MCF 10A (cell line): ENCODE measurements around the gene ANGPTL2. TPM values are rescaled to one million over a fixed set of nuclear protein-coding genes. Genes with fewer than 3 reads are reported as not detected.

Experiments
- BruUV-seq: library from RNA; stranded (reverse); fragments of 400-500 nt; replicated peaks from 2 replicates; lab custom pipeline; 2021; lab: Mats Ljungman, UMichigan
- CTCF ChIA-PET: fragments of 300-600 bp; sonication (Branson Sonifier 250); formaldehyde crosslinking; extraction: SDS; loops from one replicate; lab custom pipeline; 2021; ENCODE audit warnings: antibody characterized with exemption, inconsistent platforms; lab: Yijun Ruan, JAX
- POLR2A ChIA-PET: fragments of 300-600, 350-650 bp; sonication (Branson Sonifier 250); formaldehyde crosslinking; extraction: SDS; loops from one replicate; lab custom pipeline; 2020; ENCODE audit warnings: antibody characterized with exemption, inconsistent platforms; lab: Yijun Ruan, JAX
- DNase-seq: peaks from one replicate; pipeline ENCODE4 v3.0.0-alpha.2; 2018; ENCODE audit not compliant: unreplicated experiment
- H3K27ac Mint-ChIP-seq: one replicate; pipeline ENCODE4 v1.8.0; 2022; ENCODE audit warnings: mild to moderate bottlenecking, low read depth, mixed read lengths; ENCODE audit not compliant: unreplicated experiment
- H3K27me3 Mint-ChIP-seq: one replicate; pipeline ENCODE4 v1.8.0; 2022; ENCODE audit warnings: mixed read lengths; ENCODE audit not compliant: insufficient read depth, unreplicated experiment
- H3K36me3 Mint-ChIP-seq: one replicate; pipeline ENCODE4 v1.8.0; 2022; ENCODE audit warnings: mild to moderate bottlenecking, moderate library complexity, mixed read lengths; ENCODE audit not compliant: insufficient read depth, unreplicated experiment
- H3K4me1 Mint-ChIP-seq: one replicate; pipeline ENCODE4 v1.8.0; 2022; ENCODE audit warnings: mixed read lengths; ENCODE audit not compliant: insufficient read depth, unreplicated experiment
- H3K4me3 Mint-ChIP-seq: one replicate; pipeline ENCODE4 v1.8.0; 2022; ENCODE audit warnings: mild to moderate bottlenecking, moderate library complexity, mixed read lengths; ENCODE audit not compliant: unreplicated experiment
- H3K9me3 Mint-ChIP-seq: one replicate; pipeline ENCODE4 v1.8.0; 2022; ENCODE audit warnings: mixed read lengths; ENCODE audit not compliant: unreplicated experiment
- intact Hi-C: fragments of 100-400 bp; cut with micrococcal nuclease; formaldehyde crosslinking; loops from 2 replicates; pipeline ENCODE4 v1.14.1; 2022
- total RNA-seq: library from RNA; stranded (reverse); gene quantifications from 2 replicates; pipeline ENCODE4 v1.2.3, GENCODE V29; 2022
- TF ChIP-seq, protein P1 (sequence below): fragments of 200-600 bp; IDR thresholded peaks from one replicate; pipeline ENCODE4 v1.8.0; 2022; ENCODE audit warnings: antibody characterized with exemption, mild to moderate bottlenecking; ENCODE audit not compliant: unreplicated experiment

ANGPTL2 gene
- total RNA-seq, 1 experiment from 2014 or later: not detected

- Mint-ChIP-seq H3K27me3 (peaks cover 28% of the 10 kb centered on the region), H3K36me3 (no peaks in the 10 kb centered on the region), H3K27ac (no peak overlapping the region), H3K9me3 (no peaks in the 10 kb centered on the region), H3K4me3 (no peak overlapping the region), H3K4me1 (peaks cover 7% of the 10 kb centered on the region)
- ChIA-PET POLR2A (no interaction called here), CTCF (no interaction called here)
- TF ChIP-seq, protein P1, sequence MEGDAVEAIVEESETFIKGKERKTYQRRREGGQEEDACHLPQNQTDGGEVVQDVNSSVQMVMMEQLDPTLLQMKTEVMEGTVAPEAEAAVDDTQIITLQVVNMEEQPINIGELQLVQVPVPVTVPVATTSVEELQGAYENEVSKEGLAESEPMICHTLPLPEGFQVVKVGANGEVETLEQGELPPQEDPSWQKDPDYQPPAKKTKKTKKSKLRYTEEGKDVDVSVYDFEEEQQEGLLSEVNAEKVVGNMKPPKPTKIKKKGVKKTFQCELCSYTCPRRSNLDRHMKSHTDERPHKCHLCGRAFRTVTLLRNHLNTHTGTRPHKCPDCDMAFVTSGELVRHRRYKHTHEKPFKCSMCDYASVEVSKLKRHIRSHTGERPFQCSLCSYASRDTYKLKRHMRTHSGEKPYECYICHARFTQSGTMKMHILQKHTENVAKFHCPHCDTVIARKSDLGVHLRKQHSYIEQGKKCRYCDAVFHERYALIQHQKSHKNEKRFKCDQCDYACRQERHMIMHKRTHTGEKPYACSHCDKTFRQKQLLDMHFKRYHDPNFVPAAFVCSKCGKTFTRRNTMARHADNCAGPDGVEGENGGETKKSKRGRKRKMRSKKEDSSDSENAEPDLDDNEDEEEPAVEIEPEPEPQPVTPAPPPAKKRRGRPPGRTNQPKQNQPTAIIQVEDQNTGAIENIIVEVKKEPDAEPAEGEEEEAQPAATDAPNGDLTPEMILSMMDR: no peak
- intact Hi-C loops: no loop called here
- no peak for DNase-seq
- BruUV-seq: no TSS peak
These were observed 1.7 kb upstream of the ANGPTL2 start for GRCh38 chr9:127124111-127124531.

DNA sequence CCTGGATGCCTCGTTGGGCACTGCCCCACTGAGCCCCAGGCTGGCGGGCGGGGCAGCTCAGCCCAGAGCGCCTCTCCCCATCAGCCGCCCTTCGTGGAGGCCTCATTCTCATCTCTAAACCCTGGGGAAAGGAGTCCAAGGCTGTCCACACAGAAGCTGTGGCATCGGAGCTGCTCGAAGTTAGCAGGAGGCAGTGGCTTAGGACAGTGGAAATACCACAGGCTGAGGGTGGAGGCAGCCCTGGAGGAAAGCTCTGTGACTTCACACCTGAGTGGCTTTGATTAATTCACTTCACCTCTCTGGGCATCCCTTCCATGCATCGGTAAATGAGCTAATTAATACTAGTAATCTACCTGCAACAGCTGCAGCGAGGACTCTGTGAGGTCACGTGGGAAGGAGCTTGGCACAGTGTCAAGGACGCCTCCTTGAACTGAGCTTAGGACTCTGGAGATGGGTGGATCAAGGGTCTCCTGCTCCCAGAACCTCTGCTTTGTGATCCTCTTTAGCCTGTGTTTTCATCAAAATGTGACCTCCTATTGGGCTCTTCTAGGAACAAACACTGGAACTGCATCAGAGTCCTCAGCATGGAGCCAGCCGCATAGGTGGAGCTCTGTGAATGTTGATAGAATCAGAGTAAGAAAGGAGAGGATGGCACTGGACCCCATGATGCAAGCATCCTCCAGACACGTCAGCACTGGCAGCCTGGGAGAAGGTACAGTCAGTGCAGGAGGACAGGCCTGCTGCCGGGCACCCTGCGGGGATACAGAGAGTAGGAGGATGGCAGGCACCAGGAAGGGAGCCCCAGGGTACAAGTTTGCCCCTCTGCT, 842 bp upstream of the ANGPTL2 start:
- Mint-ChIP-seq H3K4me3 (peak overlapping the region; percentile 4), H3K27ac (no peak overlapping the region), H3K9me3 (no peaks in the 10 kb centered on the region), H3K27me3 (peaks cover 28% of the 10 kb centered on the region), H3K36me3 (no peaks in the 10 kb centered on the region), H3K4me1 (peaks cover 7% of the 10 kb centered on the region)
- BruUV-seq: no TSS peak
- intact Hi-C loops: no loop called here
- CTCF ChIA-PET: interaction anchor here (1.1 kb wide), 1 partner anchor 158 kb away, joined by 3 read pairs; no protein-coding TSS in a partner anchor
- POLR2A ChIA-PET: interaction anchor here (0.6 to 0.7 kb wide), 2 partner anchors 65 to 84 kb away, joined by 3 read pairs; no protein-coding TSS in a partner anchor
- TF ChIP-seq, protein P1: no peak
- peak; percentile 29 for DNase-seq

- Mint-ChIP-seq H3K36me3 (no peaks in the 10 kb centered on the region), H3K27me3 (peaks cover 20% of the 10 kb centered on the region), H3K9me3 (no peaks in the 10 kb centered on the region), H3K4me3 (no peak overlapping the region), H3K27ac (no peak overlapping the region), H3K4me1 (peaks cover 7% of the 10 kb centered on the region)
- POLR2A ChIA-PET: no interaction called here
- no peak for DNase-seq
- TF ChIP-seq, protein P1: no peak
- CTCF ChIA-PET: interaction anchor here (0.6 kb wide), 1 partner anchor 182 kb away, joined by 3 read pairs; no protein-coding TSS in a partner anchor
- intact Hi-C loops: no loop called here
- no TSS peak for BruUV-seq
These were observed 733 bp downstream of the ANGPTL2 start for GRCh38 chr9:127121628-127122175.

DNA sequence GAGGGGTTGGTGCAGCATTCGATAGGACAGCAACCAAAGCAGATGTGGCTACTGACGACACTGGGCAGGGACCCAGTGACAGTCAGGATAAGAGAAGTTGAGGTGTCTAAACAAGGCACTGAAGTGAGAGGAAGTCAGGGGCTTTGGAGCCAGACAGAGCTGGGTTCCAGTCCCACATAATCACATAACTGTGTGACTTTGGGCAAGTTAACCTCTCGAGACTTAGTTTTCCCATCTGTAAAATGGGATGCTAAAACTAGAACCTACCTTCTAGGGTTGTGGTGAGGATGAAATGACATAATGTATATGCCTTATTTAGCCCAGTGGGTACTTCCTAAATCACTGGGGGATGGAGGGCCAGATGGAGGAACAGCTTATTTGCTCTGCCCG, 3.1 kb downstream of the ANGPTL2 start:
- no TSS peak for BruUV-seq
- TF ChIP-seq, protein P1: no peak
- intact Hi-C loops: no loop called here

More for the DNA sequence above, 3.1 kb downstream of the ANGPTL2 start:
- POLR2A ChIA-PET: interaction anchor here (0.6 kb wide), 1 partner anchor 10 kb away, joined by 3 read pairs; no protein-coding TSS in a partner anchor
- Mint-ChIP-seq H3K9me3 (no peaks in the 10 kb centered on the region), H3K4me3 (no peak overlapping the region), H3K4me1 (peaks cover 7% of the 10 kb centered on the region), H3K27me3 (no peaks in the 10 kb centered on the region), H3K27ac (no peak overlapping the region), H3K36me3 (no peaks in the 10 kb centered on the region)
- CTCF ChIA-PET: interaction anchor here (0.7 kb wide), 1 partner anchor 12 kb away, joined by 3 read pairs; no protein-coding TSS in a partner anchor
- no peak for DNase-seq
